H54 (cell line): ENCODE measurements around the gene GALNT14.

Experiments
- DNase-seq: peaks from one replicate; pipeline ENCODE4 v3.0.0; 2011; ENCODE audit warnings: low spot score, mixed read lengths; ENCODE audit not compliant: insufficient read length
- FAIRE-seq: peaks from 3 replicates; lab custom pipeline; 2011; peaks lifted over from hg19 to GRCh38; lab: Jason Lieb, UNC
- POLR2A ChIP-seq: IDR thresholded peaks from 2 replicates; pipeline ENCODE4 v1.6.1; 2011; ENCODE audit warnings: low read depth, mild to moderate bottlenecking, low read length

Gene GALNT14

GRCh38 chr2:31088504-31089195, 49.6 kb downstream of the GALNT14 start:
- TF ChIP-seq POLR2A: no peak
- no peak for FAIRE-seq
- DNase-seq: no peak

DNA sequence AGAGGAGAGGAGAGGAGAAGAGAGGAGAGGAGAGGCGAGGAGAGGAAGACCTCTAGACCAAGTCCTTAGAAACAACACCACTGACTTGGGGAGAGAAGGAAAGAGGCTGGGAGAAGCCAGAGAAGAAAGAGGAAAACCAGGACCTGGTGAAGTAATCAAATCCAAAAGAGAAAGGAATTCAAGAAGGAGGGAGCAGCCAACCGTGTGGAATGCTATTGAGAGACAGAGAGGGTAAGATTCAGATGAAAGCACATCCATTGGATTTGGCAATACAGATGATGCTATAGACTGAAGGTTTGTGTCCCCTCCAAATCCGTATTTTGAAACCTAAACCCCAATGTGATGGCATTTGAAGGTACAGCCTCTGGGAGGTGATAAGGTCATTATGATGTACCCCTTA, 50.7 kb downstream of the GALNT14 start:
- no peak for TF ChIP-seq POLR2A
- FAIRE-seq (no peak), DNase-seq (no peak)

GRCh38 chr2:31086590-31086989, 51.6 kb downstream of the GALNT14 start:
- TF ChIP-seq POLR2A: no peak
- FAIRE-seq (no peak), DNase-seq (no peak)

GRCh38 chr2:31083234-31083993, 54.8 kb downstream of the GALNT14 start:
- DNase-seq: no peak
- no peak for FAIRE-seq
- no peak for TF ChIP-seq POLR2A

DNA sequence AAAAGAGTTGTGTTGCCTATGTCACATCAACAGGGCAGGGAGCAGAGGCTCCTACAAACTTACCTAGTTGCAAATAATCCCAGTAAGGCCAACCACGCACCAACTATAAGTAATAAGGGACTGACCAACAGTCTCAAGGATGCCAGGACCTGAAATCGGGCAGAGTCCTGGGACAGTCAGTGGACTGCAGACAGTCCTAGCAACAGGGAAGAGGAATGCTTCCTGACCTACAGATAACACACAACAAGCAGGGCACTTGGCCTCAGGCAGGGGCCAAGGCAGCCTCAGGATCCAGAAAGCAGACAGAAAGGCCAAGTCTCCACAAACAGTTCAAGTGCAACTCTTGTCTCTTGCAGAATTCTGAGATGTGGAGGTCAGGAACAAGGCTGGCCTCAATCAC, 56.2 kb downstream of the GALNT14 start:
- no peak for TF ChIP-seq POLR2A
- DNase-seq (no peak), FAIRE-seq (no peak)

DNA sequence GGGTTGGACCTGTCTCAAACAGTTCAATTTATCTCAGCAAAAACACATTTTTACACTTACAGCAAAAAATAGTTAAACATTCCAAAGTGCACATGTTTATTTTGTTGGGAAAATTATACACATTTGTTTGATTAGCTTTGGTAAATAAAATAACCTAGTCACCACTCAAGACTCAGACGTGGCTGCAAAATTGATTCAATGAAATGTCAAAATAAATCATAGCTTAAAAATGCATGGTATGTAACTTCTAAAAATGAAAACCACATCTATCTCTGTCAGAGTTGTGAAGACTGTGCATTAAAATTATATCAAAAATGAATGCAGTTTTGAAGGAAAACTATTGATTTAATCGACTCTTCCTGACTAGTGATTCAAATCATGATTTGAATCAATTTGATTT, 56.7 kb downstream of the GALNT14 start:
- no peak for FAIRE-seq
- TF ChIP-seq POLR2A: no peak
- DNase-seq: no peak

- FAIRE-seq (no peak), DNase-seq (no peak)
- no peak for TF ChIP-seq POLR2A
Measured at GRCh38 chr2:31080361-31080760, 57.9 kb downstream of the GALNT14 start.

GRCh38 chr2:31079665-31080064, 58.6 kb downstream of the GALNT14 start:
- FAIRE-seq: no peak
- TF ChIP-seq POLR2A: no peak

DNA sequence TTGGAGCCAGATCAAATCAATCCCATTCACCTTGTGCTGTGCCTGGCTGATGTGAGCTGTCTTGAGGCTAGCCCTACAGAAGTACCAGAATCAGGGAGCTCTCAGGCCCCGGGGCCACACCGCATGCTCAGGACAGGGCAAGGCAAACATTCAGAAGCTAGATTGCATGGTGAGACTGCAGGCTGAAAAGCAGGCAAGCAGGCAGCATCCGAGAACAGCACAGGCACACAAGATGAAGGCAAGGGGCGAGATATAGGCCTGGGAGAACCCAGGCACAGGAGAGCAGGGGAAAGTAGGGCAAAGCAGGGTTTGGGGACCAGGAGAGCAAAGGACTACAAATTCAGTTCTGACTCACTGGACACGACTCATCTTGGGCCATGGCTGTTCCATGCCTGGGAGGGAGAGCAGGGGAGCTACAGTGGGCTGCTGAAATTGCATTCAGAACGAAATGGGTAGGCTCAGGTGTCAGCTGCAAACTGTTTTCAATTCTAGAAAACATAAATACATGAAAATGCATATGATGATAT, 59.6 kb downstream of the GALNT14 start:
- FAIRE-seq (no peak), DNase-seq (no peak)
- TF ChIP-seq POLR2A: no peak

More at GRCh38 chr2:31079665-31080064, 58.6 kb downstream of the GALNT14 start:
- no peak for DNase-seq

DNA sequence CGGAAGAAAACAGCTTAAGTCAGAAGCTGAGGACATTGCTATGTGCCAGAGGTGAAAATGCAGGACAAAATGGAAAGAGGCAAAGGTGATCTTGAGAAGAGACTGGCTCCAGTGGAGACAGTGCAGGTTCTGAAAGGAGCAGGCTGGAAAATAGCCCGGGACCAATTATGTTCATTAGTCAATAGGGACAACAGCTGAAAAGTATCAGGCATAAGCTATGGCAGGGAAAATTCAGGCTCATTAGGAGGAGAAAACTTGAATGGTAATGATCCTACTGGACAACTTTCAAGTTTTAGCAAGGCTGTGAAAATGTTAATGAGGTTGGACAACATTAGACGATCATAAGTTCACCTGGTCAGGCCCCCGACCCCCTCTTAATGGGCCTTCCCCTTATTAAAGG, 60.2 kb downstream of the GALNT14 start:
- TF ChIP-seq POLR2A: no peak
- no peak for DNase-seq
- FAIRE-seq: no peak

- DNase-seq (no peak), FAIRE-seq (no peak)
- no peak for TF ChIP-seq POLR2A
Measured at GRCh38 chr2:31075941-31076590, 62.2 kb downstream of the GALNT14 start.

DNA sequence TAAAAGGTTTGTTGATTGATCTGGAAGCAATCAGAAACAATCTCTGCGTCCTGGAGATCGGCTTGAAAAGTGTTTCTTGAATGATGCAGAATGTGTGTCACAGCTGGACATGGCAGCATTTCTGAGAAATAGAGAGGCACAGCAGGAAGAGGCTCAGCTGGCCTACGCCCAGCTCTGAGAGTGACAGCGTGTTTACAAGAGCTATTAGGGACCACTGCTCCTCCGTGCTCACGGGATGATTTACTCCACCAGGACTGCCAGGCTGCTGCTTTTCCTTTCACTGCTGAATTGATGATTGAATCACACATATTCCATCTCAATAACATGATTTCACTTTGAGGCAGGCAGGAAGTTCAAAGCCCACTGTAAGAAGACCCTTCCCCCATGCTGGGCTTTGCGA, 62.8 kb downstream of the GALNT14 start:
- FAIRE-seq (no peak), DNase-seq (no peak)
- TF ChIP-seq POLR2A: no peak

- no peak for FAIRE-seq
- DNase-seq: no peak
- TF ChIP-seq POLR2A: no peak
Measured at GRCh38 chr2:31071741-31072140, 66.5 kb downstream of the GALNT14 start.
